Measurements from ENCODE around the gene TANC1. TPM values are rescaled to one million over a fixed set of nuclear protein-coding genes. Genes with fewer than 3 reads are reported as not detected.

TANC1 gene
- total RNA-seq, 1 experiment from 2014 or later = 2.5 TPM

DNA sequence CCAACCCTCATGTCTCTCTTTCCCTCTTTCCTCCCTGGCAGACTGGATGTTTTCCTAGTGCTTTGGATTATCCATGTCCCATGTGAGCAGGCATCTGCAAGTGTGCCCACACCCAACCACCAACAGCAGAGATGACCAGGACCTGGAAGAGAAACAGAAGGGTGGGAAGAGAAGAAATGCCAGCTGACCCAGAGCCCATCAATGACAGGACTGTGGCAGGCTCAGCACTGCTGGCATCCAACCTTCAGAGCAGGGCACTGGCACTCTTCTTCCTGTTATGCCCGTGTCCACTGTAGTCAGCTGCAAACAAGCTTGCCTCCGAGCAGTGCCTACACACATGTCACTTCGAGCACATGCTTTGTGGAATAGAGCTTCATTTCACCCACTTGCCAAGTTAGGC is 121.1 kb downstream of the TANC1 start:
- H3K4me1 Mint-ChIP-seq = peaks cover 13 to 17% of the 10 kb centered on the region in 2 experiments
- Histone ChIP-seq H2AFZ (ENCODE audit: low read length) (no peak overlapping the region), H3K18ac (ENCODE audit: insufficient read length, low read depth, low read length) (no peak overlapping the region), H3K27me3 (ENCODE audit: insufficient read depth, low read length) (no peaks in the 10 kb centered on the region), H3K4me1 (ENCODE audit: insufficient read depth, low read length) (no peaks in the 10 kb centered on the region), H3K79me1 (ENCODE audit: insufficient read depth, low read depth, low read length, poor library complexity, severe bottlenecking) (no peaks in the 10 kb centered on the region), H3K9me3 (ENCODE audit: control insufficient read depth, low read depth, low read length) (no peaks in the 10 kb centered on the region), H4K20me1 (ENCODE audit: control insufficient read depth, insufficient read depth, insufficient read length) (no peaks in the 10 kb centered on the region), H3K9ac (ENCODE audit: extremely low read depth, insufficient read length, low read length) (no peak overlapping the region), H3K4ac (ENCODE audit: low read depth, low read length) (no peak overlapping the region), H2BK15ac (ENCODE audit: low read depth, low read length) (no peak overlapping the region), H3K4me2 (ENCODE audit: insufficient read depth, insufficient read length, low read length) (no peak overlapping the region), H2BK120ac (ENCODE audit: low read depth, low read length, poor library complexity, severe bottlenecking) (no peak overlapping the region), H2BK5ac (ENCODE audit: insufficient read length, low read length) (no peak overlapping the region), H3K14ac (ENCODE audit: insufficient read depth, low read length) (no peak overlapping the region), H2AK5ac (ENCODE audit: insufficient read length, low read length) (no peak overlapping the region), H3K27ac (ENCODE audit: insufficient read length, low read depth, low read length) (no peak overlapping the region), H3K56ac (ENCODE audit: insufficient read length, low read depth, low read length) (no peak overlapping the region), H2BK20ac (ENCODE audit: low read depth, low read length, poor library complexity, severe bottlenecking) (no peak overlapping the region), H3K23ac (ENCODE audit: insufficient read length, low read depth, low read length) (no peak overlapping the region), H3K79me2 (ENCODE audit: insufficient read depth, low read length) (no peaks in the 10 kb centered on the region), H3K23me2 (ENCODE audit: insufficient read length, low read depth, low read length, poor library complexity, severe bottlenecking) (no peaks in the 10 kb centered on the region), H3T11ph (ENCODE audit: low read length) (no peak overlapping the region), H4K5ac (ENCODE audit: insufficient read length, low read depth, low read length) (no peak overlapping the region), H4K91ac (ENCODE audit: insufficient read length, low read depth, low read length) (no peak overlapping the region), H4K8ac (replicated peaks; ENCODE audit: insufficient read length, low read depth, low read length) (no peak overlapping the region), H2BK12ac (ENCODE audit: insufficient read length, low read depth, low read length) (no peak overlapping the region)
- H3K4me3 Mint-ChIP-seq = no peak overlapping the region
- peak overlapping the region in 1 of 3 experiments; percentile 11; a peak in 2 of 7 replicates for H3K27ac Mint-ChIP-seq
- WGBS (ENCODE audit: extremely low coverage, insufficient read length, low lambda C conversion rate) = no CpG with 5 or more reads among the region's 3 CpGs
- H3K9me3 Mint-ChIP-seq = no peaks in the 10 kb centered on the region; a peak in 1 of 5 replicates
- DNase-seq = no peak
- TF ChIP-seq, protein P1, sequence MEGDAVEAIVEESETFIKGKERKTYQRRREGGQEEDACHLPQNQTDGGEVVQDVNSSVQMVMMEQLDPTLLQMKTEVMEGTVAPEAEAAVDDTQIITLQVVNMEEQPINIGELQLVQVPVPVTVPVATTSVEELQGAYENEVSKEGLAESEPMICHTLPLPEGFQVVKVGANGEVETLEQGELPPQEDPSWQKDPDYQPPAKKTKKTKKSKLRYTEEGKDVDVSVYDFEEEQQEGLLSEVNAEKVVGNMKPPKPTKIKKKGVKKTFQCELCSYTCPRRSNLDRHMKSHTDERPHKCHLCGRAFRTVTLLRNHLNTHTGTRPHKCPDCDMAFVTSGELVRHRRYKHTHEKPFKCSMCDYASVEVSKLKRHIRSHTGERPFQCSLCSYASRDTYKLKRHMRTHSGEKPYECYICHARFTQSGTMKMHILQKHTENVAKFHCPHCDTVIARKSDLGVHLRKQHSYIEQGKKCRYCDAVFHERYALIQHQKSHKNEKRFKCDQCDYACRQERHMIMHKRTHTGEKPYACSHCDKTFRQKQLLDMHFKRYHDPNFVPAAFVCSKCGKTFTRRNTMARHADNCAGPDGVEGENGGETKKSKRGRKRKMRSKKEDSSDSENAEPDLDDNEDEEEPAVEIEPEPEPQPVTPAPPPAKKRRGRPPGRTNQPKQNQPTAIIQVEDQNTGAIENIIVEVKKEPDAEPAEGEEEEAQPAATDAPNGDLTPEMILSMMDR (conservative IDR thresholded peaks at IDR 0.05) = no peak
- H3K27me3 Mint-ChIP-seq (ENCODE audit: low read depth) = no peaks in the 10 kb centered on the region
- H3K36me3 Mint-ChIP-seq (ENCODE audit: insufficient read depth in 1 of 3, low read depth in 3 of 3) = no peaks in the 10 kb centered on the region
